SK-N-SH treated with all-trans-retinoic acid at 6 μM for 48 hours (cell line): ENCODE results near the gene TBC1D4.

Experiments used
- CSDC2 ChIP-seq: fragments of 250-450 bp; sonication (Bioruptor Pico); IDR thresholded peaks from 2 replicates; pipeline ENCODE4 v1.5.0; 2020; ENCODE audit warnings: mild to moderate bottlenecking, moderate library complexity
- GLIS3 ChIP-seq: fragments of 250-450 bp; sonication (Bioruptor Pico); IDR thresholded peaks from 2 replicates; pipeline ENCODE4 v1.5.0; 2020; ENCODE audit warnings: mild to moderate bottlenecking, moderate library complexity
- ISL1 ChIP-seq: fragments of 250-450 bp; sonication (Bioruptor Pico); IDR thresholded peaks from 2 replicates; pipeline ENCODE4 v2.1.2; 2022; ENCODE audit warnings: mild to moderate bottlenecking, moderate library complexity
- RARB ChIP-seq: fragments of 250-450 bp; sonication (Bioruptor Pico); IDR thresholded peaks from 2 replicates; pipeline ENCODE4 v1.8.0; 2021; ENCODE audit warnings: mild to moderate bottlenecking, moderate library complexity
- ZC3H10 ChIP-seq: fragments of 250-450 bp; sonication (Bioruptor Pico); IDR thresholded peaks from 2 replicates; pipeline ENCODE4 v1.5.1; 2021; ENCODE audit warnings: mild to moderate bottlenecking, moderate library complexity
- ZFP3 ChIP-seq: fragments of 250-450 bp; sonication (Bioruptor Pico); IDR thresholded peaks from 2 replicates; pipeline ENCODE4 v1.5.0; 2020; ENCODE audit warnings: mild to moderate bottlenecking, moderate library complexity
- ZFP30 ChIP-seq: fragments of 450-650 bp; formaldehyde crosslinking; IDR thresholded peaks from 2 replicates; pipeline ENCODE4 v1.5.0; 2022; ENCODE audit warnings: mild to moderate bottlenecking, moderate library complexity
- ZNF565 ChIP-seq: fragments of 450-650 bp; formaldehyde crosslinking; conservative IDR thresholded peaks from 2 replicates; pipeline ENCODE4 v1.5.0; 2020; ENCODE audit warnings: low read depth, mild to moderate bottlenecking, moderate library complexity
- TF ChIP-seq, protein P1 (sequence below): fragments of 250-450 bp; sonication (Bioruptor Pico); IDR thresholded peaks from 2 replicates; pipeline ENCODE4 v1.5.1; 2020; ENCODE audit warnings: low read depth, mild to moderate bottlenecking, moderate library complexity

DNA sequence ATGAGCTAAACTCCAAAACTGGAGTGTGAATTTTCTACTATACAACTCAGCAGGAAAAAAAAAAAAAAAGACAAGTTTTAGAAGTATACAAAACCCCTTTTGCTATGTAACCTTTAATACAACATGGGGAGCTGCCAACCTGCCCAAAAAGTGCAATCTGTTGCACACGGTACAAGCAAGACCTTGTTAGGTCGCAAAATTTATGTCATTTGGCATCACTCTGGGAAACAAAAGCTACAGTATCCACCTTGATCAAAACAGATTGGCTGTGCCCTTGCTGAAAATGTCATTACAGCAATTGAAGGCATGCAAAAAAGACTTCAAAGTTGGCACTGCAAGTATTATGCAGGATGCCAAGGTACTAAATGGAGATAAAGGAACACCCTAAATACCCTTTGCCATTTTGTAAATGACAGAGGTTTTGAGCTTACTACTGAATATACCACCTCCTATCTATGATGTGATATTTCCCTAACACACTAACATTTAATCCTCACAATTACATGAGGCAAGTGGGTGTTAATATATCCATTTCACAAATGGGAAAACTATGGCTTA lies 150.1 kb downstream of the TBC1D4 start:
- no peak for TF ChIP-seq ZC3H10
- no peak for TF ChIP-seq ZFP30 (CRISPR knock-in tag)
- no peak for TF ChIP-seq CSDC2 (CRISPR knock-in tag)
- TF ChIP-seq, protein P1, sequence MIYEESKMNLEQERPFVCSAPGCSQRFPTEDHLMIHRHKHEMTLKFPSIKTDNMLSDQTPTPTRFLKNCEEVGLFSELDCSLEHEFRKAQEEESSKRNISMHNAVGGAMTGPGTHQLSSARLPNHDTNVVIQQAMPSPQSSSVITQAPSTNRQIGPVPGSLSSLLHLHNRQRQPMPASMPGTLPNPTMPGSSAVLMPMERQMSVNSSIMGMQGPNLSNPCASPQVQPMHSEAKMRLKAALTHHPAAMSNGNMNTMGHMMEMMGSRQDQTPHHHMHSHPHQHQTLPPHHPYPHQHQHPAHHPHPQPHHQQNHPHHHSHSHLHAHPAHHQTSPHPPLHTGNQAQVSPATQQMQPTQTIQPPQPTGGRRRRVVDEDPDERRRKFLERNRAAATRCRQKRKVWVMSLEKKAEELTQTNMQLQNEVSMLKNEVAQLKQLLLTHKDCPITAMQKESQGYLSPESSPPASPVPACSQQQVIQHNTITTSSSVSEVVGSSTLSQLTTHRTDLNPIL (CRISPR knock-in tag): no peak
- no peak for TF ChIP-seq ZNF565
- no peak for TF ChIP-seq RARB (CRISPR knock-in tag)
- no peak for TF ChIP-seq ISL1
- no peak for TF ChIP-seq ZFP3 (CRISPR knock-in tag)
- TF ChIP-seq GLIS3 (CRISPR knock-in tag): no peak
